Mesothelial cell of epicardium (in vitro differentiated cells): ENCODE data around the gene DPP6. TPM values are rescaled to one million over a fixed set of nuclear protein-coding genes. Genes with fewer than 3 reads are reported as not detected.

Source experiments
- DNase-seq, 2 experiments: peaks; one replicate each; pipeline ENCODE4 v3.0.0; 2021; ENCODE audit warnings: low spot score in 2 of 2; ENCODE audit not compliant: unreplicated experiment in 2 of 2
- H3K27ac Mint-ChIP-seq: 2 replicates; pipeline ENCODE4 v1.8.0; 2021; ENCODE audit warnings: mixed read lengths
- H3K27me3 Mint-ChIP-seq: 2 replicates; pipeline ENCODE4 v1.8.0; 2021; ENCODE audit warnings: low read depth, mixed read lengths
- H3K36me3 Mint-ChIP-seq: 2 replicates; pipeline ENCODE4 v1.8.0; 2021; ENCODE audit warnings: mixed read lengths
- H3K4me1 Mint-ChIP-seq: 2 replicates; pipeline ENCODE4 v1.8.0; 2021; ENCODE audit warnings: mixed read lengths
- H3K4me3 Mint-ChIP-seq: 2 replicates; pipeline ENCODE4 v1.8.0; 2021; ENCODE audit warnings: mild to moderate bottlenecking, moderate library complexity, mixed read lengths
- H3K9me3 Mint-ChIP-seq: 2 replicates; pipeline ENCODE4 v1.8.0; 2021; ENCODE audit warnings: mixed read lengths
- CTCF ChIP-seq: fragments of 200-600 bp; sonication (generic); IDR thresholded peaks from one replicate; pipeline ENCODE4 v1.5.0; 2021; ENCODE audit warnings: antibody characterized with exemption; ENCODE audit not compliant: unreplicated experiment
- total RNA-seq: library from RNA; stranded (reverse); gene quantifications from 3 replicates; pipeline ENCODE4 v1.2.1, GENCODE V29; 2021

The DPP6 gene
- total RNA-seq, 1 donor from 2014 or later = 0.09 TPM

GRCh38 chr7:154865984-154866685 lies 813.9 kb downstream of the DPP6 start:
- Mint-ChIP-seq H3K4me1 (no peaks in the 10 kb centered on the region), H3K9me3 (no peaks in the 10 kb centered on the region), H3K27ac (no peak overlapping the region), H3K36me3 (no peaks in the 10 kb centered on the region), H3K4me3 (no peak overlapping the region), H3K27me3 (peaks cover 59% of the 10 kb centered on the region)
- DNase-seq = no peak
- no peak for TF ChIP-seq CTCF

- H3K27ac Mint-ChIP-seq = no peak overlapping the region
- no peak for TF ChIP-seq CTCF
- H3K4me1 Mint-ChIP-seq = no peaks in the 10 kb centered on the region
- no peak for DNase-seq
- no peaks in the 10 kb centered on the region for H3K36me3 Mint-ChIP-seq
- no peak overlapping the region for H3K4me3 Mint-ChIP-seq
- no peaks in the 10 kb centered on the region for H3K9me3 Mint-ChIP-seq
- H3K27me3 Mint-ChIP-seq = peaks cover 66% of the 10 kb centered on the region
These were observed 814.9 kb downstream of the DPP6 start for GRCh38 chr7:154867068-154867467.

GRCh38 chr7:154868921-154869320 lies 816.7 kb downstream of the DPP6 start:
- Mint-ChIP-seq H3K9me3 (no peaks in the 10 kb centered on the region), H3K27ac (no peak overlapping the region), H3K4me1 (no peaks in the 10 kb centered on the region), H3K36me3 (no peaks in the 10 kb centered on the region), H3K27me3 (peaks cover 68% of the 10 kb centered on the region), H3K4me3 (no peak overlapping the region)
- DNase-seq = no peak
- no peak for TF ChIP-seq CTCF

GRCh38 chr7:154869436-154869835 lies 817.2 kb downstream of the DPP6 start:
- Mint-ChIP-seq H3K27me3 (peaks cover 72% of the 10 kb centered on the region), H3K9me3 (no peaks in the 10 kb centered on the region), H3K36me3 (no peaks in the 10 kb centered on the region), H3K27ac (no peak overlapping the region), H3K4me3 (no peak overlapping the region), H3K4me1 (no peaks in the 10 kb centered on the region)
- no peak for TF ChIP-seq CTCF
- DNase-seq = no peak

- no peak for DNase-seq
- peaks cover 69% of the 10 kb centered on the region for H3K27me3 Mint-ChIP-seq
- H3K27ac Mint-ChIP-seq = no peak overlapping the region
- no peaks in the 10 kb centered on the region for H3K9me3 Mint-ChIP-seq
- no peaks in the 10 kb centered on the region for H3K36me3 Mint-ChIP-seq
- H3K4me3 Mint-ChIP-seq = no peak overlapping the region
- H3K4me1 Mint-ChIP-seq = no peaks in the 10 kb centered on the region
- no peak for TF ChIP-seq CTCF
These were observed 819.3 kb downstream of the DPP6 start for GRCh38 chr7:154871507-154871906.
